ENCODE data around the gene CD22.
"Not testable (repeated sequence)": the region's sequence is repeated elsewhere in the genome, so short reads cannot be mapped to it uniquely, and the experiment has no call there.

The CD22 gene

GRCh38 chr19:35328851-35329285, at the start of gene CD22:
CD22 (plus strand) TSS chr19:35329187; CDS start chr19:35332041, 2,854 bp downstream.
- no peak within 1 kb of the TSS for H3K27ac ChIP-seq (ENCODE audit: low read length)
- H3K27me3 ChIP-seq (ENCODE audit: low read depth, low read length): no peaks in the 10 kb centered on the region
- no peaks in the 10 kb centered on the region for H3K4me1 ChIP-seq (ENCODE audit: control insufficient read depth in 1 of 2, insufficient read depth in 2 of 2, low read length in 2 of 2)
- H3K4me3 ChIP-seq (ENCODE audit: low read depth in 1 of 2, low read length in 2 of 2): no peak within 1 kb of the TSS
- no peaks in the 10 kb centered on the region for H3K36me3 ChIP-seq (ENCODE audit: control insufficient read depth in 1 of 2, insufficient read depth in 2 of 2, low read length in 2 of 2)
- H3K9me3 ChIP-seq (ENCODE audit: control insufficient read depth in 1 of 2, low read length in 2 of 2): no peaks in the 10 kb centered on the region

GRCh38 chr19:35279374-35279773, 49.6 kb upstream of the CD22 start:
- Histone ChIP-seq H3K4me3 (ENCODE audit: low read depth in 1 of 2, low read length in 2 of 2) (no peak overlapping the region), H3K9me3 (ENCODE audit: control insufficient read depth in 1 of 2, low read length in 2 of 2) (no peaks in the 10 kb centered on the region), H3K36me3 (ENCODE audit: control insufficient read depth in 1 of 2, insufficient read depth in 2 of 2, low read length in 2 of 2) (peaks cover 19 to 50% of the 10 kb centered on the region in 2 donors), H3K4me1 (ENCODE audit: control insufficient read depth in 1 of 2, insufficient read depth in 2 of 2, low read length in 2 of 2) (no peaks in the 10 kb centered on the region), H3K27me3 (ENCODE audit: low read depth, low read length) (peaks cover 4% of the 10 kb centered on the region), H3K27ac (ENCODE audit: low read length) (no peak overlapping the region)

GRCh38 chr19:35279985-35280821, 48.8 kb upstream of the CD22 start:
- Histone ChIP-seq H3K36me3 (ENCODE audit: control insufficient read depth in 1 of 2, insufficient read depth in 2 of 2, low read length in 2 of 2) (peaks cover 19 to 45% of the 10 kb centered on the region in 2 donors), H3K4me1 (ENCODE audit: control insufficient read depth in 1 of 2, insufficient read depth in 2 of 2, low read length in 2 of 2) (no peaks in the 10 kb centered on the region), H3K27ac (ENCODE audit: low read length) (no peak overlapping the region), H3K27me3 (ENCODE audit: low read depth, low read length) (peaks cover 4% of the 10 kb centered on the region), H3K4me3 (ENCODE audit: low read depth in 1 of 2, low read length in 2 of 2) (no peak overlapping the region), H3K9me3 (ENCODE audit: control insufficient read depth in 1 of 2, low read length in 2 of 2) (no peaks in the 10 kb centered on the region)

GRCh38 chr19:35281303-35281702, 47.7 kb upstream of the CD22 start:
- Histone ChIP-seq H3K27ac (ENCODE audit: low read length) (no peak overlapping the region), H3K36me3 (ENCODE audit: control insufficient read depth in 1 of 2, insufficient read depth in 2 of 2, low read length in 2 of 2) (peaks cover 13 to 36% of the 10 kb centered on the region in 2 donors), H3K4me3 (ENCODE audit: low read depth in 1 of 2, low read length in 2 of 2) (no peak overlapping the region), H3K4me1 (ENCODE audit: control insufficient read depth in 1 of 2, insufficient read depth in 2 of 2, low read length in 2 of 2) (no peaks in the 10 kb centered on the region), H3K9me3 (ENCODE audit: control insufficient read depth in 1 of 2, low read length in 2 of 2) (no peaks in the 10 kb centered on the region), H3K27me3 (ENCODE audit: low read depth, low read length) (peaks cover 4% of the 10 kb centered on the region)

GRCh38 chr19:35284153-35285094, 44.6 kb upstream of the CD22 start:
- H3K9me3 ChIP-seq (ENCODE audit: control insufficient read depth in 1 of 2, low read length in 2 of 2): no peaks in the 10 kb centered on the region
- no peak overlapping the region for H3K4me3 ChIP-seq (ENCODE audit: low read depth in 1 of 2, low read length in 2 of 2)
- H3K27ac ChIP-seq (ENCODE audit: low read length): no peak overlapping the region
- peaks cover 0 to 5% of the 10 kb centered on the region in 2 donors for H3K36me3 ChIP-seq (ENCODE audit: control insufficient read depth in 1 of 2, insufficient read depth in 2 of 2, low read length in 2 of 2)
- peaks cover 4% of the 10 kb centered on the region for H3K27me3 ChIP-seq (ENCODE audit: low read depth, low read length)
- H3K4me1 ChIP-seq (ENCODE audit: control insufficient read depth in 1 of 2, insufficient read depth in 2 of 2, low read length in 2 of 2): no peaks in the 10 kb centered on the region

- H3K27me3 ChIP-seq (ENCODE audit: low read depth, low read length): peaks cover 4% of the 10 kb centered on the region
- H3K36me3 ChIP-seq (ENCODE audit: control insufficient read depth in 1 of 2, insufficient read depth in 2 of 2, low read length in 2 of 2): peaks cover 0 to under 1% of the 10 kb centered on the region in 2 donors
Measured at GRCh38 chr19:35285095-35285449, 43.9 kb upstream of the CD22 start.

GRCh38 chr19:35285465-35285864, 43.5 kb upstream of the CD22 start:
- not testable (repeated sequence) for H3K27ac ChIP-seq (ENCODE audit: low read length); H3K4me1 ChIP-seq (ENCODE audit: control insufficient read depth in 1 of 2, insufficient read depth in 2 of 2, low read length in 2 of 2); H3K9me3 ChIP-seq (ENCODE audit: control insufficient read depth in 1 of 2, low read length in 2 of 2); H3K36me3 ChIP-seq (ENCODE audit: control insufficient read depth in 1 of 2, insufficient read depth in 2 of 2, low read length in 2 of 2); H3K4me3 ChIP-seq (ENCODE audit: low read depth in 1 of 2, low read length in 2 of 2); H3K27me3 ChIP-seq (ENCODE audit: low read depth, low read length)

More at GRCh38 chr19:35285095-35285449, 43.9 kb upstream of the CD22 start:
- no peak overlapping the region for H3K27ac ChIP-seq (ENCODE audit: low read length)
- H3K4me3 ChIP-seq (ENCODE audit: low read depth in 1 of 2, low read length in 2 of 2): no peak overlapping the region
- no peaks in the 10 kb centered on the region for H3K4me1 ChIP-seq (ENCODE audit: control insufficient read depth in 1 of 2, insufficient read depth in 2 of 2, low read length in 2 of 2)
- H3K9me3 ChIP-seq (ENCODE audit: control insufficient read depth in 1 of 2, low read length in 2 of 2): no peaks in the 10 kb centered on the region

GRCh38 chr19:35286101-35286500, 42.9 kb upstream of the CD22 start:
- not testable (repeated sequence) for H3K9me3 ChIP-seq (ENCODE audit: control insufficient read depth in 1 of 2, low read length in 2 of 2); H3K27ac ChIP-seq (ENCODE audit: low read length); H3K4me3 ChIP-seq (ENCODE audit: low read depth in 1 of 2, low read length in 2 of 2); H3K36me3 ChIP-seq (ENCODE audit: control insufficient read depth in 1 of 2, insufficient read depth in 2 of 2, low read length in 2 of 2); H3K4me1 ChIP-seq (ENCODE audit: control insufficient read depth in 1 of 2, insufficient read depth in 2 of 2, low read length in 2 of 2); H3K27me3 ChIP-seq (ENCODE audit: low read depth, low read length)

GRCh38 chr19:35287713-35288112, 41.3 kb upstream of the CD22 start:
- Histone ChIP-seq H3K4me3 (ENCODE audit: low read depth in 1 of 2, low read length in 2 of 2) (no peak overlapping the region), H3K27me3 (ENCODE audit: low read depth, low read length) (peaks cover 4% of the 10 kb centered on the region), H3K36me3 (ENCODE audit: control insufficient read depth in 1 of 2, insufficient read depth in 2 of 2, low read length in 2 of 2) (no peaks in the 10 kb centered on the region), H3K27ac (ENCODE audit: low read length) (no peak overlapping the region), H3K9me3 (ENCODE audit: control insufficient read depth in 1 of 2, low read length in 2 of 2) (no peaks in the 10 kb centered on the region), H3K4me1 (ENCODE audit: control insufficient read depth in 1 of 2, insufficient read depth in 2 of 2, low read length in 2 of 2) (no peaks in the 10 kb centered on the region)

- no peaks in the 10 kb centered on the region for H3K36me3 ChIP-seq (ENCODE audit: control insufficient read depth in 1 of 2, insufficient read depth in 2 of 2, low read length in 2 of 2)
- peaks cover 3% of the 10 kb centered on the region for H3K27me3 ChIP-seq (ENCODE audit: low read depth, low read length)
- H3K27ac ChIP-seq (ENCODE audit: low read length): no peak overlapping the region
- no peaks in the 10 kb centered on the region for H3K9me3 ChIP-seq (ENCODE audit: control insufficient read depth in 1 of 2, low read length in 2 of 2)
- H3K4me3 ChIP-seq (ENCODE audit: low read depth in 1 of 2, low read length in 2 of 2): no peak overlapping the region
- H3K4me1 ChIP-seq (ENCODE audit: control insufficient read depth in 1 of 2, insufficient read depth in 2 of 2, low read length in 2 of 2): no peaks in the 10 kb centered on the region
Measured at GRCh38 chr19:35288331-35288730, 40.7 kb upstream of the CD22 start.

GRCh38 chr19:35288906-35289305, 40.1 kb upstream of the CD22 start:
- no peaks in the 10 kb centered on the region for H3K27me3 ChIP-seq (ENCODE audit: low read depth, low read length)
- H3K4me3 ChIP-seq (ENCODE audit: low read depth in 1 of 2, low read length in 2 of 2): no peak overlapping the region
- no peak overlapping the region for H3K27ac ChIP-seq (ENCODE audit: low read length)
- no peaks in the 10 kb centered on the region for H3K4me1 ChIP-seq (ENCODE audit: control insufficient read depth in 1 of 2, insufficient read depth in 2 of 2, low read length in 2 of 2)
- H3K36me3 ChIP-seq (ENCODE audit: control insufficient read depth in 1 of 2, insufficient read depth in 2 of 2, low read length in 2 of 2): no peaks in the 10 kb centered on the region
- H3K9me3 ChIP-seq (ENCODE audit: control insufficient read depth in 1 of 2, low read length in 2 of 2): no peaks in the 10 kb centered on the region
